ENCODE results near the gene STRA6.

GRCh38 chr15:74130849-74131627, 71.5 kb downstream of the STRA6 start:
- TF ChIP-seq POLR2A (IDR thresholded peaks at IDR 0.05; ENCODE audit: low read length) (no peak), EP300 (IDR thresholded peaks at IDR 0.05) (no peak), JUNB (IDR thresholded peaks at IDR 0.05) (no peak), TP53 (CRISPR knock-in tag; IDR thresholded peaks at IDR 0.05) (no peak), MYC (IDR thresholded peaks at IDR 0.05; ENCODE audit: borderline replicate concordance, low read length) (no peak), RAD21 (conservative IDR thresholded peaks at IDR 0.05 in 1 of 2, IDR thresholded peaks at IDR 0.05 in 1 of 2) (no peak), RCOR1 (IDR thresholded peaks at IDR 0.05; ENCODE audit: low read depth, low read length) (no peak), HEYL (CRISPR knock-in tag; IDR thresholded peaks at IDR 0.05) (no peak), ESRRA (IDR thresholded peaks at IDR 0.05; ENCODE audit: borderline replicate concordance, low read length) (no peak), SMC3 (IDR thresholded peaks at IDR 0.05) (no peak), REST (IDR thresholded peaks at IDR 0.05) (no peak)
- TF ChIP-seq, protein P1, sequence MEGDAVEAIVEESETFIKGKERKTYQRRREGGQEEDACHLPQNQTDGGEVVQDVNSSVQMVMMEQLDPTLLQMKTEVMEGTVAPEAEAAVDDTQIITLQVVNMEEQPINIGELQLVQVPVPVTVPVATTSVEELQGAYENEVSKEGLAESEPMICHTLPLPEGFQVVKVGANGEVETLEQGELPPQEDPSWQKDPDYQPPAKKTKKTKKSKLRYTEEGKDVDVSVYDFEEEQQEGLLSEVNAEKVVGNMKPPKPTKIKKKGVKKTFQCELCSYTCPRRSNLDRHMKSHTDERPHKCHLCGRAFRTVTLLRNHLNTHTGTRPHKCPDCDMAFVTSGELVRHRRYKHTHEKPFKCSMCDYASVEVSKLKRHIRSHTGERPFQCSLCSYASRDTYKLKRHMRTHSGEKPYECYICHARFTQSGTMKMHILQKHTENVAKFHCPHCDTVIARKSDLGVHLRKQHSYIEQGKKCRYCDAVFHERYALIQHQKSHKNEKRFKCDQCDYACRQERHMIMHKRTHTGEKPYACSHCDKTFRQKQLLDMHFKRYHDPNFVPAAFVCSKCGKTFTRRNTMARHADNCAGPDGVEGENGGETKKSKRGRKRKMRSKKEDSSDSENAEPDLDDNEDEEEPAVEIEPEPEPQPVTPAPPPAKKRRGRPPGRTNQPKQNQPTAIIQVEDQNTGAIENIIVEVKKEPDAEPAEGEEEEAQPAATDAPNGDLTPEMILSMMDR (IDR thresholded peaks at IDR 0.05): no peak
- TF ChIP-seq, protein P2, sequence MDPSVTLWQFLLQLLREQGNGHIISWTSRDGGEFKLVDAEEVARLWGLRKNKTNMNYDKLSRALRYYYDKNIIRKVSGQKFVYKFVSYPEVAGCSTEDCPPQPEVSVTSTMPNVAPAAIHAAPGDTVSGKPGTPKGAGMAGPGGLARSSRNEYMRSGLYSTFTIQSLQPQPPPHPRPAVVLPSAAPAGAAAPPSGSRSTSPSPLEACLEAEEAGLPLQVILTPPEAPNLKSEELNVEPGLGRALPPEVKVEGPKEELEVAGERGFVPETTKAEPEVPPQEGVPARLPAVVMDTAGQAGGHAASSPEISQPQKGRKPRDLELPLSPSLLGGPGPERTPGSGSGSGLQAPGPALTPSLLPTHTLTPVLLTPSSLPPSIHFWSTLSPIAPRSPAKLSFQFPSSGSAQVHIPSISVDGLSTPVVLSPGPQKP (IDR thresholded peaks at IDR 0.05; ENCODE audit: low read depth, low read length): no peak
- TF ChIP-seq, protein P3, sequence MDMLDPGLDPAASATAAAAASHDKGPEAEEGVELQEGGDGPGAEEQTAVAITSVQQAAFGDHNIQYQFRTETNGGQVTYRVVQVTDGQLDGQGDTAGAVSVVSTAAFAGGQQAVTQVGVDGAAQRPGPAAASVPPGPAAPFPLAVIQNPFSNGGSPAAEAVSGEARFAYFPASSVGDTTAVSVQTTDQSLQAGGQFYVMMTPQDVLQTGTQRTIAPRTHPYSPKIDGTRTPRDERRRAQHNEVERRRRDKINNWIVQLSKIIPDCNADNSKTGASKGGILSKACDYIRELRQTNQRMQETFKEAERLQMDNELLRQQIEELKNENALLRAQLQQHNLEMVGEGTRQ (IDR thresholded peaks at IDR 0.05): no peak
